Stimulated activated naive CD8-positive, alpha-beta T cell treated with anti-CD3 and anti-CD28 coated beads, Interleukin-15, Interleukin-2, amounts not matched to agents 100 ng/mL and 50 ng/mL, for 24 hours (primary cell): ENCODE data around the gene CDKN2B-AS1.

Experiments used
- H3K27ac Mint-ChIP-seq: one replicate; pipeline ENCODE4 v1.8.0; 2021; ENCODE audit warnings: mild to moderate bottlenecking, mixed read lengths
- H3K27me3 Mint-ChIP-seq: one replicate; pipeline ENCODE4 v1.8.0; 2021; ENCODE audit warnings: mixed read lengths
- H3K36me3 Mint-ChIP-seq: one replicate; pipeline ENCODE4 v1.8.0; 2021; ENCODE audit warnings: low read depth, mixed read lengths
- H3K4me1 Mint-ChIP-seq: one replicate; pipeline ENCODE4 v1.8.0; 2021; ENCODE audit warnings: low read depth, mixed read lengths
- H3K4me3 Mint-ChIP-seq: one replicate; pipeline ENCODE4 v1.8.0; 2021; ENCODE audit warnings: mild to moderate bottlenecking, mixed read lengths
- H3K9me3 Mint-ChIP-seq: one replicate; pipeline ENCODE4 v1.8.0; 2021; ENCODE audit warnings: mixed read lengths

The CDKN2B-AS1 gene

DNA sequence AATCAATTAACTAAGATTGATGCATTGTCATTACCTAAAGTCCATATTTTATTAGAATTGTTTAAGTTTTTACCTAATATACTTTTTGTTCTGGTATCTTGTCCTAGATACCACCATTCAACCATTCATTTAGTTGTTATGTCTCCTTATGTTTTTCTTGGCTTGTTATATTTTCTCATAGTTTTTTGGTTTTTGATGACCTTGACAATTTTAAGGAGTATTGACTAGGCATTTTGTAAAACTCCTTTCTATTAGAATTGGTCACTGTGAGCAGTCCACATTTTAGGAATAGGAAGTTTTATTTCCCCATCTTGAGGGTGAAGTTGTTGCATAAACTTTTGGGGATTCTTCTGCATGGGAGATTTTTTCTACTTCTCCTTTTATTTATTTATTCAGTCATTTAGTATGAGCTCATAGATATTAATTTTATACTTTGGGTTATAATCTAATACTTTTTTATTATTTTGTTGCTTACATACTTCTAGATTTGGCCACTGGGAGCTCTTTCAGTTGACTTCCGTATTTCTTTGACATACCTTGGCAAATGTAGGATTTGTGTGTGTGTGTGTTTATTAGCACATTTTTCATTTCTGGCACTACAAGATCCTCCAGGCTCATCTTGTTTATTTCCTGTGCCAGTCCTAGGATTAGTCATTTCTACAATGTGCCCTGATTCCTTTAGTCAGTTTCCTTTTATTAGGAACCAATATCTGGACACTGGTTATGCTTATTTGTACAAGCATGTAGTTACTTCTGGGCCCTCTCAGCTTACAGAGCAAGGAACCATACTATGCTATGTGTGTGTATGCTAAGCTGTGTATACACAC lies 149.4 kb downstream of the CDKN2B-AS1 start:
- no peaks in the 10 kb centered on the region for H3K36me3 Mint-ChIP-seq
- no peaks in the 10 kb centered on the region for H3K9me3 Mint-ChIP-seq
- peaks cover 37% of the 10 kb centered on the region for H3K27me3 Mint-ChIP-seq
- peaks cover 31% of the 10 kb centered on the region for H3K4me1 Mint-ChIP-seq
- no peak overlapping the region for H3K27ac Mint-ChIP-seq
- no peak overlapping the region for H3K4me3 Mint-ChIP-seq

DNA sequence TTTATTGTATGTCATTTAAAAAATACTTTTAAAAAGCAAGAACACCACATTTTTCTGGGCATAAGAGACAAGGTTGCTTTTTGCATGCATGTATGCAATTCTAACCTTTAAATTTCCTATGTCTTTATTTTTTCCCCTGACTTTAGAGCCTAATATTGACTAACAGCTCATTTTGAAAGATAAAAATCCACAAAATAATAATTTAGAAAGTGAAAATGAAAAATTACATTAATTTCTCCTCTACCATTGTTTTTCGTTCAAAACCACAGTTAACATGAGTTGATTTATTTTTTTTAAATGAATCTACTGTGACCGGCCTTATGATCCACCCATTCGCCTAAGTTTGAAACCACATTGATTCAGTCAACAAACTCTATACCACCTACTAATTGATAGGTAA lies 152.0 kb downstream of the CDKN2B-AS1 start:
- H3K36me3 Mint-ChIP-seq = no peaks in the 10 kb centered on the region
- H3K27ac Mint-ChIP-seq = no peak overlapping the region
- peaks cover 39% of the 10 kb centered on the region for H3K27me3 Mint-ChIP-seq
- H3K9me3 Mint-ChIP-seq = no peaks in the 10 kb centered on the region
- peaks cover 36% of the 10 kb centered on the region for H3K4me1 Mint-ChIP-seq
- H3K4me3 Mint-ChIP-seq = no peak overlapping the region

DNA sequence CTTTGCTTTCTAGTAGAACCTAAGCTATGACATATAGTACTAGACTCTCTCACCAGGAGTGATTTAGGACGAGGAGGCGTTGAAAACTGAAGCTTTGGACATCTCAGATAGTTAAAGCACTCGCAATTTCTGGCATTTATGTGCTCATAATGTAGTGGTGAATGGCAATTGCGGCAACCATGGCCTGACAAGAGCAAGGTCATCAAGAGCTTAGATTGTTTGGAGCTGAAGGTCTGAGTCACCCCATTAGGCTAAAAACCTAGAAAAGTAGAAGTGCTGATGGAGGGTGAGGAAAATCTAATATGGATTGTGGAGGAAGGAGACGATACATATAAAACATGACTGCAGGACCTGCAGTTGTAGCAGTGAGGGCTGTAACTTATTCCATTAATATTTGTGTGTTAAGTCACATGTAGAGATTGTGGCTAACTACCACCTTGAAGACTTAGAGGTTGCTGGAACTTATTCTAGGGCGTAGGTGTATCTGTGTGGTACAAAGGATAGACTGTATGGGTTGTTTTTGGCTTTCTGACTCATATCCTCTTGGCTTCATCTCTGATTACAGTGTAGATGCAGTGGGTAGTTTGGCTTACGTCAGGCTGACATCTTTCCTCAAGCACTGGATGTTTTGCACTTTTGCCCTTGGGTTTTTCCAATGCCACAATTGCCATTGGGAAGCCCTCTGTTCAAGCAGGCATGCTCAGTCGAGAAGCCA lies 153.4 kb downstream of the CDKN2B-AS1 start:
- Mint-ChIP-seq H3K4me1 (peaks cover 35% of the 10 kb centered on the region), H3K9me3 (no peaks in the 10 kb centered on the region), H3K27me3 (peaks cover 33% of the 10 kb centered on the region), H3K36me3 (no peaks in the 10 kb centered on the region), H3K27ac (peak overlapping the region; percentile 69), H3K4me3 (peak overlapping the region; percentile 6)

DNA sequence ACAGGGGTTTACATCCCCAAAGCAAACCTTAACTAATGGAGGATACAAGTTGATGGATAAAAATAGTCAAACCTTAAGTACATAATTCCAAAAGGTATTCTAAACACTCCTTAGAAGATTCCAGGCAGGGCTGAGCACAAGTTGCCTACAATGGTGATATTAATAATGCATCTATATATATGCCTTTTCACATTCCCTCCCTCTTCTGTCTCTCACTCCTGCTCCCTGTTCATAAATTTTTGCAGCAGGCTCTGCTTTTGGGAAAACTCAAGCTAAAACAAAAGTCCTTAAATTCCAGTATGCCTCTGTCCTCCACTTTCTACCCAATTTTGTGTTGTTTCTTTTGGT lies 153.9 kb downstream of the CDKN2B-AS1 start:
- Mint-ChIP-seq H3K4me3 (no peak overlapping the region), H3K9me3 (no peaks in the 10 kb centered on the region), H3K36me3 (no peaks in the 10 kb centered on the region), H3K4me1 (peaks cover 35% of the 10 kb centered on the region), H3K27ac (no peak overlapping the region), H3K27me3 (peaks cover 32% of the 10 kb centered on the region)

DNA sequence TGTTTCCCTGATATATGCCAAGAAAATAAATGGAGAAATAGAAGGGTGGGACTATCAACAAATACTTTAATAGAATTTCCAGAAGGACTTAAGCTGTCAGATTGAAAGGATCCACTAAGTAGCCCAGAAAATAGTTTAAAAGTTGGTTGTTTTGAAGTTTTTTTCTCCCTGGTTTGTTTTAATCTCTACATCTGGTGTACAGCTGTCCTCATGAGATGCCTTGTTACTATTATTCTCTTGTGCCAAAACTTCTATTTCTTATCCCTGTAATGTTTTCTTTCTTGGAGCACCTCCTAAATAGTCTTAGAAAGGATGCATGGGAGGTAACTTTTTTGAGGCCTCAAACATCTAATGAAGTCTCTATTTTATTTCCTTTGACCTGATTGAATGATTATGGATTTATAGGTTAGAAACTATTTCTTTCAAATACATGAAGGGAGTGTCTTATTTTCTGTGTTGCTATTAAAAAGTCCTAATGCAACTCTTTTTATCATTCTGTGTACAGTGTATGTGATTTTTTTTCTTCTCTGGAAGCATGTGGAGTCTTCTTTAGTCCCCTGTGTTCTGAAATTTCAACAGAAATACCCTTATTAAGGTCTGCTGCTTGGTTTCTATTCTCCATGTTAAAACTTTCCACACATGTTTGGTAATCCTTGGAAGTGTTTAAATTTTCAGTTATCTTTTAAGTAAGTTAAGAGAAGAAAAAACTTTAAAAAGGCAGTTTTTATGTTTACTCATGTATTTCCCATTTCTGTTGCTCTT lies 154.5 kb downstream of the CDKN2B-AS1 start:
- peaks cover 27% of the 10 kb centered on the region for H3K27me3 Mint-ChIP-seq
- no peak overlapping the region for H3K4me3 Mint-ChIP-seq
- H3K9me3 Mint-ChIP-seq = no peaks in the 10 kb centered on the region
- H3K36me3 Mint-ChIP-seq = no peaks in the 10 kb centered on the region
- peak overlapping the region; percentile 33 for H3K27ac Mint-ChIP-seq
- H3K4me1 Mint-ChIP-seq = peaks cover 35% of the 10 kb centered on the region

DNA sequence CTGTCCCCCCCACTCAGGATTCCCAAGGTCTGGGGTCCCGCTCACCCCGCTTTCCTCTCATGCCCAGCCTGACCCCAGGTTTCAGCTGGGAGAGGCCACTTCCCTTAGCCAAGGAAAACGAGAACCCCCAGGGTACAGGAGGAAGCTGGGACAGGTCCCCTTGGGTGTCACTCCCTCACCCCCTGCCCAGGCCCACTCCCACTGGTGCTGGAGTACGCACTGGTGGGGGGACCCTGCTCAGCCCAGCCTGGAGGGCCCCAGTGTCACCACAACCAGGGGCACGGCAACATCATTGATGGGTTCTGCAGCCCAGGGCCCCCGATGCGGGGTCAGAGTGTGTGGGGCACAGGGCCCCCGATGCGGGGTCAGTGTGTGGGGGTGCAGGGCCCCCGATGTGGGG lies 159.5 kb downstream of the CDKN2B-AS1 start:
- Mint-ChIP-seq H3K36me3 (no peaks in the 10 kb centered on the region), H3K4me3 (no peak overlapping the region), H3K27me3 (peaks cover 11% of the 10 kb centered on the region), H3K4me1 (peaks cover 19% of the 10 kb centered on the region), H3K9me3 (no peaks in the 10 kb centered on the region), H3K27ac (no peak overlapping the region)

DNA sequence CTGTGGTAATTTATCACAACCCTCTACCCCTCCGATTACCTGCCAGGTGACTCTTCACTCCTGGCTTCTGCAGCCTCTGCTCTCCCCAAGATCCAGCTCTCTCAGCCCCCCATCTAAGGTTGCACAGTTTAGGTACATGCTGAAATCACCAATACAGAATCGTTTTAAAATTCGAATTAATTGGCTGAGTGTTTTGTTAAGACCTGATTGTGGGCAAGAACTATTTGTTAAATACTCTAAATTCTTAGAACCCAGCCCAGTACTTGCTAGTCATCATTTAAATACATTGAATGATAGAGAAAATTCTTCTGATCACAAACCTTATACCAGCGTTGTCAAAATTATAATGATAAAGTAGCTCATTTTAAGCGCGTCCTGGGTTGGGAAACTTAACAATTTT lies 162.0 kb downstream of the CDKN2B-AS1 start:
- H3K4me3 Mint-ChIP-seq = no peak overlapping the region
- H3K4me1 Mint-ChIP-seq = peaks cover 23% of the 10 kb centered on the region
- H3K27ac Mint-ChIP-seq = no peak overlapping the region
- no peaks in the 10 kb centered on the region for H3K36me3 Mint-ChIP-seq
- peaks cover 5% of the 10 kb centered on the region for H3K27me3 Mint-ChIP-seq
- H3K9me3 Mint-ChIP-seq = no peaks in the 10 kb centered on the region

DNA sequence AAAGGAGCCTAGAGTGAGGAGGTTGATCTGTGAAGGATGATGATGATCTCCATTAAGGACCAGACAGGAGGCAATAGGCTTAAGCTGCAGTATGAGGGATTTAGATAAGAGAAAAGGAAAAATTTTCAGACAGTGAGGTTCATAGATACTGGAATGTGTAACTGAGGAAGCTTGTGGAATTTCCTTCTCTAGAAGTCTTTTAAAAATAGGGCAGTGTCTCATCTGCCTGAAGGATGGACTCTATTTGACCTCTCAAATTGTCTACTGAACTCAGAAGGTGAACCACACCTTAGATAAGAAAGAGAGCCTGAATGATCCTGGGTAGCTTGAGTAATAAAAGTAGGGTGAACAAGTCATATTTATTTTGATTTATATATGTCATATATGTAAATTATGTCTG lies 162.7 kb downstream of the CDKN2B-AS1 start:
- Mint-ChIP-seq H3K4me1 (peaks cover 23% of the 10 kb centered on the region), H3K27ac (no peak overlapping the region), H3K9me3 (no peaks in the 10 kb centered on the region), H3K27me3 (peaks cover 7% of the 10 kb centered on the region), H3K4me3 (no peak overlapping the region), H3K36me3 (no peaks in the 10 kb centered on the region)

DNA sequence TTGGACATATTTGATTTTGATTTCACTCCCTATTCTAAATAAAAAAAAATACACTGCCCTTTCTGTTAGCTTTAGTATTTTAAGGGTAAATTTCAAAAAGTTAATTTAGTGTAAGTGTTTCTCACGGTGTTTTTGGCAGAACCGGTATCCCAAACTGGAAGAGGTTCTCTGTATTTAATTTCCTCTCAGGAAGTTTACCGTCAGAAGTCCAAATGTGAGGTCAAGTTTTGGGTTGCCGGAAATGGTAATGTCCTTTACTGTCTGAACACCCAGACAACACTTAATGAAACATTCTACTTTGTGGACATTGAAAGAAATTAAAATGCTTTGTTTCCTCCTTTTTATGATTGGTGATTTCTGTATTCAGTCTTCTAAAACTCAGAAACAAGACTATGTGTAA lies 163.2 kb downstream of the CDKN2B-AS1 start:
- no peaks in the 10 kb centered on the region for H3K36me3 Mint-ChIP-seq
- H3K9me3 Mint-ChIP-seq = no peaks in the 10 kb centered on the region
- no peak overlapping the region for H3K4me3 Mint-ChIP-seq
- peaks cover 23% of the 10 kb centered on the region for H3K4me1 Mint-ChIP-seq
- no peak overlapping the region for H3K27ac Mint-ChIP-seq
- peaks cover 7% of the 10 kb centered on the region for H3K27me3 Mint-ChIP-seq

DNA sequence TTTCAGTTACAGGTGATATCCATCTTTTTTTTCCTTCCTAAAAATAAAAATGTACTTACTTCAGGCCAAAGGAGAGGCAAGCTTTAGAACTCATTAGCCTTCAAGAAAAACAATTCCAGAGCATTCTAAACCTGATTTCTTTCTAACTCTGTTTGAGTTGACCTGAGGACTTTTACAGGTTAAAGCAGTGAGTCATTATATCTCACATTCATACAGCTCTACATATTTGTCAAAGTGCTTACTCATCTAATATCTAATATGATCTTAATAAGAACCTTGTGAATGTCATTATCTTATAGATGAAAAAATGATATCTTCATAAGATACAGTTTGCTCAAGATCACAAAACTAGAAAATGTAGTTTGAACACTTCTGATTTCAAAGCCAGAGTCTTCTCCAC lies 163.7 kb downstream of the CDKN2B-AS1 start:
- Mint-ChIP-seq H3K27me3 (peaks cover 7% of the 10 kb centered on the region), H3K9me3 (no peaks in the 10 kb centered on the region), H3K36me3 (no peaks in the 10 kb centered on the region), H3K27ac (no peak overlapping the region), H3K4me3 (no peak overlapping the region), H3K4me1 (peaks cover 23% of the 10 kb centered on the region)

DNA sequence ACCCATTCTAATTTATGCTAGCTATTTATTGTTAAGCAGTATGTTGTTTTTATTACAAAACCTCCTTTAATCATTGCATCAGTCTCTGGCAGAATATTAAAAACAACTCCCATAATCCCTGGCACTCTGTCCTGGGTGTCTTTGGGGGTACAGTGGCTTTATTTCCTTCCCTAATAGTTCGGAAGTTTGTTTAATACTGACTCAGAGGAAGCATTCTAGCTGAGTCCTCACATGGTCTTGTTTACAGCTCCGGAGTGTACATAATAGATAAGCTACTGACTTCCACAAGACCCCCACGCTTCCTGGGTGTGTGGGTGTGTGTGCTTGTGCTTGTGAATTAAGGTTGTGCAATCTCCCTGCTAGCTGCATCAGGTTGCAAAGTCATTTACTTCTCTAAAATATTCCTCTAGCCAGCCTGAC lies 164.3 kb downstream of the CDKN2B-AS1 start:
- no peak overlapping the region for H3K4me3 Mint-ChIP-seq
- H3K27me3 Mint-ChIP-seq = peaks cover 11% of the 10 kb centered on the region
- no peak overlapping the region for H3K27ac Mint-ChIP-seq
- H3K9me3 Mint-ChIP-seq = no peaks in the 10 kb centered on the region
- no peaks in the 10 kb centered on the region for H3K36me3 Mint-ChIP-seq
- H3K4me1 Mint-ChIP-seq = peaks cover 23% of the 10 kb centered on the region

DNA sequence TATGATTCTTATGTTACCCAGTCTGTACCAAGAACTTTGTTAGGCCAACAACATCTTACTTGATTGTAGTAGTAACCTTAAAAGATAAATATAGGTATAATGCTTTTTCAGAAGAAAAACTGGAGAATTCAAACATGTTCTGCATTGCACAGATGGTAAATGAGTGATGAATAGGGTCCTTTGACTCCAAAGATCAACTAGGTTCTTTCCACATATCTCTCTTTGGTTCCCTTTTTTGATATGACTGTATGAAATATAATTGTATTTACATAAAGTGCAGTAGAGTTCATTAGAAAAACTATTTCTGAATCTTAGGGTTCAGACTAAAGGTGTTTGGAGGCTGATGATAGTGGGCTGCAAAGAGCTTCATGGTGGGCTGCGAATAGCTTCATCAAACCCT lies 165.0 kb downstream of the CDKN2B-AS1 start:
- Mint-ChIP-seq H3K4me1 (peaks cover 23% of the 10 kb centered on the region), H3K27ac (no peak overlapping the region), H3K36me3 (no peaks in the 10 kb centered on the region), H3K27me3 (peaks cover 11% of the 10 kb centered on the region), H3K9me3 (no peaks in the 10 kb centered on the region), H3K4me3 (no peak overlapping the region)

DNA sequence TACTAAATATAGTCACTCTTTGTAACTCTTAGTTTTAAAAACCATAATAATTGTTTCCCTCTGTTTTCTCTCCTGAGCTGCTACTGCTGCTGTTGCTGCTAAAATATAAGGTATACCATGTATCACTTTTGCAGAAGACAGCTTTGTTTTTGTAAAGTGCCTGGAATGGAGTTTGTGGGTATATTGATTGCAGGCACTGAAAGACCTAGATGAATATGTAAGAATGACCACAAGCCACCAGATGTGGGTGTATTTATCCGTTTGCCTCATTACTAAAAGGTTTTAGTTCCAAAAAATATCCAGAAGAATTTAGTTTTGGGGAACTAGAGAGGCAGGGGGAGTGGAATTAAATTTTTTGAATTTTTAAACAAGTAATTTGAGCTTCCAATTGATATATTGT lies 165.6 kb downstream of the CDKN2B-AS1 start:
- Mint-ChIP-seq H3K9me3 (no peaks in the 10 kb centered on the region), H3K4me1 (peaks cover 28% of the 10 kb centered on the region), H3K27me3 (peaks cover 17% of the 10 kb centered on the region), H3K36me3 (no peaks in the 10 kb centered on the region), H3K27ac (no peak overlapping the region), H3K4me3 (no peak overlapping the region)

DNA sequence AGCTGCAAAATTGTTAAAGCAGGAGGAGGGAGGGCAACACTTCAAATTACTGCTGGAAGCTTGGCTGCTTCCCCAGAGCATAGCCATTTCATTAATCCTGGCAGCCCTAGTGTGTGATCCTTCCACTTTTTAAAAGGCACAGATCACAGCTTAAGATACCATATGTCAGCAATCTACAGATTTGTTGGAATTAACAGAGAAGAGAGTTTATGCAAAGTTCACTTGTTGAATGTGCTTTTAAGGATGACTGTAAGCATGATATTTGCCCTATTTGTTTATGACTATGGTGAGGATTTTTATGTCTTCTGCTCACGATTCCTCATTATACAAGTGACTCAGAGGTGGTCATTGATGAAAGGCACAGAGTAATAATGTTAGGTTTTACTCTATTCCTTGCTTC lies 170.6 kb downstream of the CDKN2B-AS1 start:
- Mint-ChIP-seq H3K27ac (no peak overlapping the region), H3K36me3 (no peaks in the 10 kb centered on the region), H3K27me3 (peaks cover 27% of the 10 kb centered on the region), H3K9me3 (no peaks in the 10 kb centered on the region), H3K4me3 (no peak overlapping the region), H3K4me1 (peaks cover 16% of the 10 kb centered on the region)

DNA sequence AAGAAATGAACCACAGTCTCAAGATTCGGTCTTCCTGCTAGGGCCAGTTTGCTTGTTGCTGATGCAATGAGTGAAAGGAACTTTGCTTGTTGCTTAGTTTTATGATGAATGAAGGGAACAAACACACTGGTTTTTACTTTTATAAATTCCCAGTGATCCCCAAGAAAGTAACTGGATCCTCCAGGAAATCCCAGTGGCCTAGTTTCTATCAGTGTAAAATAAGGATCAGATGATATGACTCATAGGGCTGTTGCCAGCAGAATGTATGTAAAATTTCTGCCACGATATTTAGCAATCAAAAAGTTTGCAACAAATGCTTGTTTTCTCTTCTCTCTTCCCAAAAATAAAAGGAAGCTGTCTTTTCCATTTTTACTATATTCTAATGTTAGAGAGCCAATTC lies 174.7 kb downstream of the CDKN2B-AS1 start:
- Mint-ChIP-seq H3K36me3 (no peaks in the 10 kb centered on the region), H3K4me1 (peaks cover 24% of the 10 kb centered on the region), H3K27ac (no peak overlapping the region), H3K9me3 (no peaks in the 10 kb centered on the region), H3K27me3 (peaks cover 17% of the 10 kb centered on the region), H3K4me3 (no peak overlapping the region)
